ENCODE measurements around the gene CYRIA.

The CYRIA gene

DNA sequence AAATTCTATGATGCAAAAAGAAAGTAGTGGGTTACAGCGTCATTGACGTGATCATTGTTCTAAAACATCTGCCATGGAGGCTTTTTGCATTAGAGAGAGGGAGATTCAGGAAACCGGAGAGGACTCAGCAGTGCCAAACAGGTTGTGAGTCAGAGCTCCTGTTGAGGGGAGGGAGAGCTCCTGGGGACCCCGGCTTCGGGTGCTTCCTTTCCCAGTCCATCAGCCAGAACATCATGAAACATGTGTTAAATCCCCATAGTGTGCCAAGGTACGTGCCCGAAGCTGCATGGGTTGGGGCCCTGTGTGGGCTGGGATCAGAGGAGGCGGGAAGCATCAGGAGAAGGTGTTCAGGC lies 791 bp upstream of the CYRIA start:
- DNase-seq (ENCODE audit: low read depth) = no peak

DNA sequence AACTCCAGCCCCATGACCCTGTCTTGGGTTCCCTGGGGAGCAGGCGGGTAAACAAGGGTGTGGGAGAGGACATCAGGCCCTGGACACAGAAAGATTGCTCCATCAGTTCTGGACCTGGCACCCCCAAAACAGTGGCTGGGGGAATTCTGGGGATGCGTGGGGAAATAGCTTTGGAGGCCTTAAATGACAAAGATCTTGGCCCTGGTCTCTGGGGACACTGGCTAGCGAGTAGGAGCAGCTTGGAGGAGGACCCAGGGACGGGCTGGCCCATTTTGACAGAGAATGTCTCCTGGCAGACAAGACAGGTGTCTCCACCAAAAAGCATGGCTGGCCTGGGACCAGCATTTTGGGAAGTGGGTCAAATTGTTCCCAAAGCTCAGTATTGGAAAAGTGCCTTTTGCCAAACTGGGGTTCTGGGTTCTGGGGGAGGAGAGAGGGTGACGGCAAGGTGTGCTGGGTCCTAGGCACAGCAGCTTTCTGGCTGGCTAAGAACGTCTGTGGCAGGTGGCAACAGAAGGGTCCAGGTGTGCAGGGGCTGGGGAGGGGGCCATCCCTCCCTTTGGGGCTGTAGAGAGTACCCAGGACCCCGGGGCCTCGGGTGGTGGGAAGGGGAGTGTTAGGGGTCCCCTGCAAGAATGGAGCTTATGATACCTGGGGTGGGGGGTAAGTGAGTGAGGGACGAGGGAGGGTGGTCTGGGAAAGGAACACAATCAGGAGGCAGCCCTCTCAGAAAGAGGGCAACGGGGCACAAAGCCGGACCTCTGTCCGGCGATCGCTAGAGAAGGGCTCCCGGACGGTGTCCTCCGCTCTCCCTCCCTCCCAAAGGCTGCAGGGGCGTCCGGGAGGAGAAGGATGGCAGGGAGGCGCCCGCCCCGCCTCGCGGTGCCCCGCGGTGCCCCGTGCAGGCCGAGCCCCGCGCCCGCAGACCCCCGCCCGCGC lies 556 bp downstream of the CYRIA start:
- no peak for DNase-seq (ENCODE audit: low read depth)

- DNase-seq (ENCODE audit: low read depth) = no peak
These were observed 1.4 kb downstream of the CYRIA start for GRCh38 chr2:16664052-16664731.

- DNase-seq (ENCODE audit: low read depth) = no peak
These were observed 2.3 kb downstream of the CYRIA start for GRCh38 chr2:16663121-16663905.

- DNase-seq (ENCODE audit: low read depth) = no peak
These were observed 3.4 kb downstream of the CYRIA start for GRCh38 chr2:16661936-16662839.

DNA sequence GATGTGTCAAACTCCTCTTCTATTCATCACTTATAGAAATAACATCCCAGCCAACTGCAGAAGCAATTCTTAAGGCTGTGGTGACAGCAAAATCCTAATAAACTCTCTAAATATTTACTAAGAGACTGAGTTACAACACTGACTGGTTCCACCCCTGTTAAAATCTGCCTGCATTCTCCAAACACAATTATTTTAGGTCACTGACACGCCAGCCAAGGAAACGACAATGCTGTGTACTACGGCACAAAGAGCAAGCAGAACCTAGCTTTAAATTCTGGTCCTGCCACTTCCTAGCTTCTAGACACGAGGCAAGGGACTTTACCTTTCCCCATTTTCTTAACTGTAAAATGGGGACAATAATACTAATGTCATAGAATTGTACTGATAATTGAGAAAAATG lies 4.1 kb downstream of the CYRIA start:
- DNase-seq (ENCODE audit: low read depth) = no peak

GRCh38 chr2:16660556-16660955 lies 5.1 kb downstream of the CYRIA start:
- DNase-seq (ENCODE audit: low read depth) = no peak

GRCh38 chr2:16660114-16660513 lies 5.5 kb downstream of the CYRIA start:
- DNase-seq (ENCODE audit: low read depth) = no peak

GRCh38 chr2:16658076-16658739 lies 7.4 kb downstream of the CYRIA start:
- DNase-seq (ENCODE audit: low read depth) = no peak

DNA sequence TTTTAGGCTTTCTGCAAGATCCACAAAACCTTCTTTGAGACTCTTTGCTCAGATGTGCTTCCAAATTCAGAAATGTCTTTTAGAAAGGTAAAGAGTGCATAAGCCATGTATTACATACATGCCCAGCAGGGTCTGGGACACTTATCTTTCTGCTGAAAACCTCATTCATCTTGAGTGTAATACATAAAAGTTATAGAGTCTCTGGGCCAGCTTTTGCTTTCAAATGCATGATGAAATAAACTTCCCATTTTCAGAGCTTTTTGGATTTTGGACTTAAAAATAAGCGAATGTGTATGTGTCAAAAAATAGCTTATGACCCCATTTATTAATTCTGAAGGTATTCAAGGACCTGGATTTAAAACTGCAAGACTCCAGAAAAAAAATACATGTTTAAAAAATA lies 8.0 kb downstream of the CYRIA start:
- no peak for DNase-seq (ENCODE audit: low read depth)

DNA sequence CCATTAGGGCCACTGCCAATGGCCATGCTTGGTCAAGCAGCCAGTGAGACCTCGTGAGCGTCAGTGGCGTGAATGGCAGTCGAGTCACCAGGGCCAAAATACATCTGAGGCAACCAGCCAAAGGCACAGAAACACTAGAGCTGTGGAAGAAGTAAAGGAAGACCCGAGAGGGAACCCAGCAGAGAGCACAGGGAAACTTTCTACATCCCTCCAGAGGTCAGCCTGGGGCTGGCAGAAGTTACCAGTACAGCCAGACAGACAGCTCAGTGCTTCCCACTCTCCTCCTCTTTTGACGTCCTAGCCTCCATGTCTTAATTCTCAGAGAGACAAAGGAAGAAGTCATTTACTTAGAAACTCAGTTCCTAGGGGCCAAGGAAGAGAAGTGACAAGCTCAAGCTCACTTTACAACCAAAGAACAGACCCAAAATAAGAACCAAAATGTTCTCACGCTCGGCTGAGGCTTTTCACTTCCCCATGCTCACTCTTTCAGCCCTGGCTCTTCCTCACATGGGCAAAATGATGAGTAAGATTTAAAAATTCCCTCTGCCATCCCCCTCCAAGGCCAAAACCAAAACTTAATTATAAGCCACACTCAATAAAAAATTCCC lies 8.7 kb downstream of the CYRIA start:
- DNase-seq (ENCODE audit: low read depth) = no peak

DNA sequence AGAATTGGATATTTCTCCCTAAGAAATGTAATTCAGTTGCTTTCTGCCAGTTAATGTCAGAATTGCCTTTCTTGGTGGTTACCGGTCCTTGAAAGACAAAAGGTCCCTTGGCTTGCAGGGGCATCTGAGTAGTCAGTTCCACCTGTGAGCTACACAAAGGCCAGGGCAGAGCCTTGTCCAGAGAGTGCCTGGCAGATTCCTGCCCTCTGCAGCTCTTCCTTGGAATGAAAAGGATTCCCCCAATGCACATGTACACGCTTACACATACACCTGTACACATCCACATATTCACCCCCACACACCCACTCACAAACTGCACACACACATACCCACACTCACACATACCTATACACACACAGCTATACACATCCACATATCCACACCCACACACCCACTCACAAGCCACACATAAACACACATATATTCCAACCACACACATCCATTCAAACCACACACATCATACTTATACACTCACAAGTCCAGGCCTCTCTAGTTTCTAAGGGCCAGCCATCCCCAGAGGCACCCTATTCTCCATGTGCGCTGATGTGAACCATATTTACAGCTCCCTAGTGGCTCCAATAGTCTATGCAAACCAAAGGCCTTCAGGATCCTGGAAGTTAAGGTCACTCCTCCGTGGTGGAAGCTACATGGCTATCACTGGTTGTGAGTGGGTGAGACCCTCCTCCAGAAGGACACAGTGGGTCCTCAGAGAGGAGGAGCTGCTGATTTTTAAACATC lies 9.6 kb downstream of the CYRIA start:
- no peak for DNase-seq (ENCODE audit: low read depth)

DNA sequence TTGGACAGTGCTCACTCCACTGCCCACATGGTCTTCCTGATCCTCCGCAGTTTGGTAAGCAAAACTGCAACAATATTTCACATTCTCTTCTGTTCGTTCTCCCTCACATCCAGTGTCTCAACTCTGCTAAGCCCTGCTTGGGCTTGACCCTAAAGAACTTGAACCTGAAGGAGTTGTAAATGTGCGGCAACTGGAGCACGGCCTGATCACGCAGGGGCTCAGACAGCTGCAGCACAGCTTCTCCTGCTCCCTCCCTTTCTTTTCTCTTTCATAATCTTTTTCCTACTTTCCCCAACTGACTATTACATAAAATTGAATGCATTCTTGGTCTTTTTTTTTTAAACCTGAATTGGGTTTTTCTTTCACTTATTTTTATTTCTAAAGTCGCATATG lies 10.2 kb downstream of the CYRIA start:
- DNase-seq (ENCODE audit: low read depth) = no peak

GRCh38 chr2:16654833-16655444 lies 10.7 kb downstream of the CYRIA start:
- DNase-seq (ENCODE audit: low read depth) = no peak

DNA sequence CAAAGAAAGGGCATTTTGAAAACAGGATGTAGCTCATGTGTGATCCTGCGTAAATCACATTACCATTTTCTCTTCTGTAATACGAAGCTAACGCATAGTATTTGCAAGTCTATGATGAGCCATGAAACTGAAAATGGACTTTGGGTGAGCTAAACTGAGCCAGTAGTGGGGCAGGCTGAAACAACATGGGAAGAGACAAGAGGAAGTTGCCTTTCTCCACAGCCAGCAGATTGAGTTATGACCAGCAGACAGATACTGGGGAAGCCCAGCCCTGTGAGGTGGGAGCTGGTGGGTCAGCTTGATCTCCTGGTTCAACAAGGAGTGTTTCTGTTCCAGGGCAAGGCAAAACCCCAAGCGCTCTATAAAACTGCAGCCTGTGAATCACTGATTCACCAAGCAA lies 11.8 kb downstream of the CYRIA start:
- no peak for DNase-seq (ENCODE audit: low read depth)

DNA sequence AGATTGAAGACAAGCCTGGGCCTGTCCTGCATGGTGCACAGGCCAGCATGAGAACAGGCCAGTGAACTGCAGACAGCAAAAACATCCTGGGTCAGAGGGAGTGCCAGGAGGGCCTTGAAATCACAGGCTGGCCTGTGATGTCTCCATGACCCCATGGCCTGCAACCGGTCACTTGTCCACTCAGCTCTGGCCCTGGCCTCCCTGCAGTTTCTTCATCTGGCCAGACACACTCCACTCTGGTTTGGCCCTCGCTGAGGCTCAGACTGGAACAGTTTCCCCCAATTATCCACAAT lies 12.6 kb downstream of the CYRIA start:
- no peak for DNase-seq (ENCODE audit: low read depth)

DNA sequence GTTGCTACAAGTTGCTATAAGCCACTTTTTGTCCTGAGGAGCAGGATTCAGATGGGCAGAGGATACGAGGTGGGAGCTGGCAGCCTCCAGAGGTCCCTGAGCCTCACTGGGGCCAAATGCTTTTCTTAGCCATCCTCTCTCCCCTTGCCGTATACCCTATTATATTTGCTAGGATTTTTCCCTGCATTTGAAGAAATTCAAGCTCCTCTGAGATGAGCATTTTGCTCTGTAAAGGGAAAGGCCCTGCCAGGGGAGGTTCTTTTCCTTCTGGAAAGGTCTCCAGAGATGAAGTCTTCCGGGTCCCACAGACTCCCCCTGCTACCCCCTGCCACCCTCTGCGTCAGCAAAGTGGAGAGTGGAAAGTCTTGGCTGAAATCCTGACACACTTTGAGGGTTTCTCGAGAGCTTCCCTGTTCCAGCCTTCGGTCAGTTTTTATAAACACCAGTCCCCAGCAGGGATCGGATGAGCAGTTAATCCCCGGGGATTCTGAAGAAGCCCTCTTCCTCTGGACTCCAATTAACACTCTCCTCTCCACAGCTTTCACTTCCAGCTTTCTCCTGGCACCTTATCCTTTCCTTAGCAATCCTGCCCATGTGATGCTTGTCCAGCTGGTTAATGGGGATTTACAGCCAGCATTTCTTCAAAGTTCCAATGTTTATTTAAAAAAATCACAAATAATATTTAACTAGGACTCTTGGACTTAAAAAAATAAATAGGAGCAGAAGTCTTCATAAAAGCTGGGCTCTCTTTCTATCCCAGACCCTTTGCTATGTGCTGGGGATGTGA lies 13.1 kb downstream of the CYRIA start:
- DNase-seq (ENCODE audit: low read depth) = no peak

- DNase-seq (ENCODE audit: low read depth) = no peak
These were observed 15.1 kb downstream of the CYRIA start for GRCh38 chr2:16650287-16651249.

Measured in activated T-helper 1 cell treated with Interleukin-2 at 50 U/mL for 16 hours (primary cell).